ENCODE data around the gene KPNA2. TPM values are rescaled to one million over a fixed set of nuclear protein-coding genes. Genes with fewer than 3 reads are reported as not detected.
"Not testable (repeated sequence)": the region's sequence is repeated elsewhere in the genome, so short reads cannot be mapped to it uniquely, and the experiment has no call there.

Gene KPNA2
- total RNA-seq = 218 and 219 TPM in 2 replicates

DNA sequence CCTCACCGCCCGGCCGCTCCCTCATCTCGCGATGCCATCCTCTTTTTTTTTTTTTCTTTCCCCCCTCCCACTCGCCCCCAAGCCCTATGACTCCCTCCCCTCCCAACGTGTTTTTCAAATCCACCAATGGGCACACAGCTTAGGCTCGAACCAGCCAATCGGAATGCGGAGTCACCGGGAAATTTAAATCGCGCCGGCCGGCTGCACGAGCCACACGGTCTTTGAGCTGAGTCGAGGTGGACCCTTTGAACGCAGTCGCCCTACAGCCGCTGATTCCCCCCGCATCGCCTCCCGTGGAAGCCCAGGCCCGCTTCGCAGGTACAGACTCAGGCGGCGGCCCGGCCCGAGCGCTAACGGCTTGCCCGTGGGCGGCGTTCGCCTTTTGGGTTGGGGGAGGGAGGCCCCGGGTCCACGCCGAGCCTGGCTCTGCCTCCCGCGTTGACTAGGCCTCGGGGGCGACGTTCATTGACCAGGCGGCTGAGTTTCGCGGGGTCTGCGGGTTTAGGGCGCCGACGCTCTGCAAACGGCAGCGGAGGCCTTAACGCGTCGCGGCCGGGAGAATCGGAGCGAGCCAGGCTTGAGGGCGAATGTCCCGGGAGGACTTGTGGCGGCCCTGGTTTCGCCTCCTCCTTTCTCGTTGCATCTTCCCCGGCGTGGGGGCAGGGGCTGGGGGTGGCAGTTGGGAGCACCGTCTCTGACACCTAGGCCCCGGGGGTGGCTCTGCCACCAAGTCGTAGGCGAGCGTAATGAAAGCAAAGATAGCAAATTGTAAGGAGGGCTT, at the start of gene KPNA2:
Gene KPNA2, plus strand, starts transcription at position 213 of the 781 bp plus-strand sequence. CDS start 1,398 bp downstream, outside the sequence.
- intact Hi-C loops (cut with micrococcal nuclease) = loop anchor here (1.0 to 5.0 kb wide), 5 partner anchors 15 to 422 kb away; partner anchors contain the start of genes NOL11 and WIPI1

DNA sequence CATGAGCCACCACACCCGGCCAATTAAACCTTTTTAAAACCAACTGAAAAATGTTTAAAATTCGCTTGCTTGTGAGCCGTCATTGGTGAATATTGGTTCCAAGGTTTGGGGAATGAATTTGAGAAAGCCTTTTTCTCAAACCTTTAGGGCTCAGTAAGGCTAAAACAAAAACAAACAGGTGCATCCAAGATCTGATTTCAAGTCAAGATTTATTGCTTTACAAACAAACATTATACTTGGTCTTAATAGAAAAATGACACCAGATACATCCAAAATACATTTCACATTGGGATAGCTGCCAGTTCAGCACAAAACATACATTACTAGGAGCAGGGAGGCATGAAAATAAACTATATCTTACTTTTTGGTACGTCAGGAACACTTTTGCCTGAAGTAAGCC, 44.6 kb upstream of the KPNA2 start:
- intact Hi-C loops (cut with micrococcal nuclease) = loop anchor here (5.0 kb wide), 1 partner anchor 1336 kb away; the partner anchor contains the start of gene ABCA5

DNA sequence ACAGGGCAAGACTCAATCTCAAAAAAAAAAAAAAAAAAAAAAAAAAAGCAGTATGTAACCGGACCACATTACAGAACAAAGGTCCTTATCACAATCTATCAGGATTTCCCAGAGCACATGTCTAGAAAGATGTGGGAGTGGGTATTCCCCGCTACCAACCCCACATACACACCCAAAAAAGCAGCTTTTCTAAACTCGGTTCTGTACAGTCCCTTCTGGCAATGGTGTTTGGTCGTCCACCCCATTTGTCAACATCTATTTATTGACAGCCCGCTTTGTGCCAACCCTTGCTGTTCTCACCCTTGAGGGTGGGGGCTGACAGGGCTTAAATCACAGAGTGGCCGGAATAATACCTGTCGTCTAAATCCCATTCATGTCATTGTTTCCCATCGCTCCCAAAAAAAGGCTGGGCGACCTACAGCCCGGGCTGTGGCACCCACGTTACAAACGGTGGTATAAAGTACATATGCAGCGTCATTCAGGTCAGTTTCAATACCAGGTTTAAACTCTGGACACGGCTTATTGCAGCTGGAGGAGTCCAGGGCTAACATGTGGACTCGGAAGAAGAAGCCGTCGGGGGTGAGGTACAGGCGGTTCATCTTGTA, 42.9 kb upstream of the KPNA2 start:
- intact Hi-C loops (cut with micrococcal nuclease) = loop anchor here (1.0 to 5.0 kb wide), 2 partner anchors 27 to 1335 kb away; partner anchors contain the start of gene ABCA5

GRCh38 chr17:67993153-67993997, 42.2 kb upstream of the KPNA2 start:
- intact Hi-C loops (cut with micrococcal nuclease) = loop anchor here (1.0 to 5.0 kb wide), 2 partner anchors 26 to 1334 kb away; partner anchors contain the start of gene ABCA5

- intact Hi-C loops (cut with micrococcal nuclease) = loop anchor here (1.0 to 5.0 kb wide), 2 partner anchors 25 to 1333 kb away; partner anchors contain the start of gene ABCA5
Observed at GRCh38 chr17:67993998-67994361, 41.6 kb upstream of the KPNA2 start.

DNA sequence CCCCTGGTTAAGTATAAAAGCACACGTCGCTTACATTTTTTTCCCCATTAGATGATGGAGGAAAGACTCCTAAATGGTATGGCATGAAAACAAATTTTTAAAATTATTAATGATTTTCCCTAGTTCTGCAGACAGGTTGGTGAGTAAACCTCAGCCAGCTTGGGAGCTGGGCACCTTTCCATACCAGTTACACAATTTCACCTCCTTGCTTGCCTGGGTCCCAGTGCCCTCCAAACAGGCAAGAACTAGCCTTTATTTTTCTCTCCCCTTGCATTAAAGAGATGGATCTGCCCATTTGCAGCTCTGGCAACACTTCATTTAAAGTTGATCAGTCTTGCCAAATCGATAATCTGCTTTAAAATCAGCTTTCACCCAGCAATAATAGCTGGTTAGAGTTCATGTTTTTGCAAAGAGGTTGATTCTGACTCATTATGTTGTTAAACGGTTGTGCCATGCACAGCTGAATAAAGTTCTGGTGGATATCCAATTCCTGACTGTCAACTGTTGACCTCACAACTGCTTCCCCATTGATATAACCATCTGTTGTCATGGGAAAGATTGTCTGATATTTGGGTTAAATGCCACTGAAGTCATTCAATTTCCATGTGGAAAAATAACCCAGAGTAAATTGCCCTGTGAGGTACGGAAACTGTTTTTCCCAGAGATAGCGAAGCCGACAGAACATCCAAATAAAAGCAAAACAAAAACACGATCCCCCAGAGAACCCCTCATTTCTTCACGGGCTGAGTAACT, 40.5 kb upstream of the KPNA2 start:
- intact Hi-C loops (cut with micrococcal nuclease) = loop anchor here (5.0 kb wide), 1 partner anchor 1332 kb away; the partner anchor contains the start of gene ABCA5

DNA sequence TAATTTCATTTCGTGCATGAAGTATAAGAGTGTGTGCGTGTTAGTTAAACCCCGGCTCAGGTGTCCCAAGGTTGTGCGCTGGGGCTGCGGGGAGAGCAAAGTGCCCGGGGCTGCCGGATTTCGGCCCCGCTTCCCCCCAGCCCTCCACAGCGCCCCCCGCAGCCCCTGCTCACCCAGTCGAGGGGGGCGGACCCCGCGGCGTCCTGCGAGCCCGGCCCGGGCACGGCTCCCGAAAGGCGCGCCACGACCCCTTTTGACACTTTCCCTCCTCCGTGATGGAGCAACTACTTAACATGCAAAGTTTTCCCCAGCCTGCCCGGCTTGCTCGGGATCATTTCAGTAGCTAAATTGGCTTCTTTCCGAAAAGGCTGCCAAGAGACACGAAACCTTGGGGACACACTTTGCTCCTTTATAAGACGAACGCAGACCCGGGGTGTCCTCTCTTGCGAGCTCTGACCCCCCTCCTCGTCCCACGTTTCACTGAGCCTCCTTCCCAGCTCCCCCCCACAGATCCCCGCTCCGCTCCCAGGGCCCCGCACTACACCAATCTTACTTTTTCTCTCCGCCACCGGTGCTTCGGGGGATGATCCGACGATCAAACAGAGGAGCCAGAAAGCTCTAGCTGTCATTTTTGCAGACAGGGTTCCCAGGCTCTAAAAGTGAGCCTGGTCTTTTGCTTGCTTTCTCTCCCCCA, 39.8 kb upstream of the KPNA2 start:
- intact Hi-C loops (cut with micrococcal nuclease) = no loop called here

- intact Hi-C loops (cut with micrococcal nuclease) = not testable (repeated sequence)
Observed at GRCh38 chr17:67996301-67997171, 39.0 kb upstream of the KPNA2 start, which contains the start of gene C17orf58. C17orf58 (minus strand) TSS chr17:67996469; CDS start chr17:67996198, 271 bp downstream.

DNA sequence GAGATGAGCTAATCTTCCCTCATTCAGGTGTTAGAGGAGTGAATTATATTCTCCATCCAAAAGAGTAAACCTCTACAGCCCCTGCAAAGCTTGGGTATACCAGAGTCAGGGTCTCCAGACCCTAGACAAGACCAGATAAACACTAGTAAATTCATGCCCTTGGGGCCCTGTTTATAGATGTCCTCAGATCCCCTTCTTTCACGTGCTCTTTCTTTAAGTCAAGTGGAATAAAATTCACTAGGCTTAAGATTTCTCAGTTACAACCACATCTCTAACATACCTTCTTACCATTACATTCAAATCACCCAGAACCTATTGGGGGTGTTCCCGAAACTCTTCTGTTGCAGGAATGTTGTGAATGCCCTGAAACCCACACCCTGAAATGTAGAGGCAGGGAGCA, 37.1 kb upstream of the KPNA2 start:
- intact Hi-C loops (cut with micrococcal nuclease) = no loop called here

GRCh38 chr17:67999291-67999911, 36.1 kb upstream of the KPNA2 start:
- intact Hi-C loops (cut with micrococcal nuclease) = no loop called here

DNA sequence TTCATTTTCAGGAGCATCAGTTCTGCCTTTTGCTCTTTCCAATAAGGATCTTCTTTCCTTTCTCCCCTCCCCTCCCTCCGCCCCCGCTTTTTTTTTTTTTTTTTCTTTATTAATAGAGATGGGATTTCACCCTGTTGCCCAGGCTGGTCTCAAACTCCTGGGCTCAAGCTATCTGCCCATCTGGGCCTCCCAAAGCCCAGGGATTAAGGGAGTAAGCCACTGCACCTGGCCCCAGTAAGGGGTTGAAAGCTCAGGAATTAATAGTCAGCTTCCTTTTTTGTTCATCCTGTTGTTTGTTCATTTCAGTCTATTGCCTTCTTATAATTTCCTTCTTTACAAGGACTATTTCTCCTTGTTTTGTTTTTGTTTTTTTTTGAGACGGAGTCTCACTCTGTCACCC, 31.3 kb upstream of the KPNA2 start:
- intact Hi-C loops (cut with micrococcal nuclease) = no loop called here

DNA sequence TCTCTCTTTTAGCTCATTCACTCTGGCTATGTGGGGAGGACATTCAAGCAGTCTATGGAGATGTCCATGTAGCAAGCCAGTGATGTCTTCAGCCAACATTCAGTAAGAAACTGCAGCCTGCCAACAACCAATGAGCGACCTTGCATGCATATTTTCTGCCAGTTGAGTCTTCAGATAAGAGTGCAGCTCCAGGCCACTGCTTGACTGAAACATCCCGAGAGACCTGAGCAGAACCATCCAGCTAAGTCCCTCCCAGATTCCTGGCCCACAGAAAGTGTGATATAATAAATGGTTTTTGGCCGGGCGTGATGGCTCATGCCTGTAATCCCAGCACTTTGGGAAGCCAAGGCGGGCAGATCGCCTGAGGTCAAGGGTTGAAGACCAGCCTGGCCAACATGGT, 28.7 kb upstream of the KPNA2 start:
- intact Hi-C loops (cut with micrococcal nuclease) = no loop called here

GRCh38 chr17:68011199-68011665, 24.3 kb upstream of the KPNA2 start:
- intact Hi-C loops (cut with micrococcal nuclease) = loop anchor here (2.0 kb wide), 1 partner anchor 48 kb away; no protein-coding TSS in a partner anchor

DNA sequence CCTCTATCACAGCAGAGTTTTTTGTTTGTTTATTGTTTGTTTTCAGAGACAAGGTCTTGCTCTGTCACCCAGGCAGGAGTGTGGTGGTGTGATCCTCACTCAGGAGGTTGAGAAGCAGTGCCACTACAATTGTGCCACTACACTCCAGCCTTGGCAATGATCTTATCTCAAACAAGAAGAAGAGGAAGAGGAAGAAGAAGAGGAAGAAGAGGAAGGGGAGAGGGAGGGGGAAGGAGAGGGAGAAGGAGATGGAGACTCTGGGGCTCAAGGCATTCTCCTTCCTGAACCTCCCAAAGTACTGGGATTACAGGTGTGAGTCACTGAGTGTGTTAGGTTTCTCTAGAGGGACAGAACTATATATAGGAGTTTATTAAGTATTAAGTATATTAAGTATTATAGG, 22.1 kb upstream of the KPNA2 start:
- intact Hi-C loops (cut with micrococcal nuclease) = no loop called here

GRCh38 chr17:68015081-68015723, 20.3 kb upstream of the KPNA2 start:
- intact Hi-C loops (cut with micrococcal nuclease) = no loop called here

- intact Hi-C loops (cut with micrococcal nuclease) = no loop called here
Observed at GRCh38 chr17:68016838-68017237, 18.7 kb upstream of the KPNA2 start.

DNA sequence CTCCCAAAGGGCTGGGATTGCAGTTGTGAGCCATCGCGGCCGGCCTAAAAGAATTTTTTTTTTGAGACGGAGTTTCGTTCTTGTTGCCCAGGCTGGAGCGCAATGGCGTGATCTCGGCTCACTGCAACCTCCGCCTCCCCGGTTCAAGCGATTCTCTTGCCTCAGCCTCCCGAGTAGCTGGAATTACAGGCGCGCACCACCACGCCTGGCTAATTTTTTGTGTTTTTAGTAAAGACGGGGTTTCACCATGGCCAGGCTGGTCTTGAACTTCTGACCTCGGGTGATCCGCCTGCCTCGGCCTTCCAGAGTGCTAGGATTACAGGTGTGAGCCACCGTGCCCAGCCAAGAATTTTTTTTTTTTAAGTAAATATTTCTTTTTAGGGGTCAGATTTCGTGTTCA, 17.0 kb upstream of the KPNA2 start:
- intact Hi-C loops (cut with micrococcal nuclease) = not testable (repeated sequence)

DNA sequence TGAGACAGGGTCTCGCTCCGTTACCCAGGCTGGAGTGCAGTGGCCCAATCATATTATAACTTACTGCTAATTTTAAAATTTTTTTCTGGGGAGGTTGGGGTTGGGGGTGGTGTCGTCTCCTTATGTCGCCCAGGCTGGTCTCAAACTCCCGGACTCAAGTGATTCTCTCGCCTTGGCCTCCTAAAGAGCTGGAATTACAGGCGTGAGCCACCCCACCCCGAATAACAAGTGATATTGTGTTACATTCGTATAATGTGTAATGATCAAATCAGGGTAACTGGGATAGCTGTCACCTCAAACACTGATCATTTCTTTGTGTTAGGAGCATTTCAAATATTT, 16.2 kb upstream of the KPNA2 start:
- intact Hi-C loops (cut with micrococcal nuclease) = loop anchor here (1.0 kb wide), 1 partner anchor 26 kb away; no protein-coding TSS in a partner anchor
